RCC 7860 (cell line): ENCODE results near the gene SYT8.

ENCODE experiments used
- DNase-seq: peaks from one replicate; pipeline ENCODE4 v3.0.0-alpha.2; 2015; ENCODE audit warnings: low spot score
- FAIRE-seq: peaks from 2 replicates; lab custom pipeline; 2012; peaks lifted over from hg19 to GRCh38; lab: Jason Lieb, UNC

SYT8 gene

DNA sequence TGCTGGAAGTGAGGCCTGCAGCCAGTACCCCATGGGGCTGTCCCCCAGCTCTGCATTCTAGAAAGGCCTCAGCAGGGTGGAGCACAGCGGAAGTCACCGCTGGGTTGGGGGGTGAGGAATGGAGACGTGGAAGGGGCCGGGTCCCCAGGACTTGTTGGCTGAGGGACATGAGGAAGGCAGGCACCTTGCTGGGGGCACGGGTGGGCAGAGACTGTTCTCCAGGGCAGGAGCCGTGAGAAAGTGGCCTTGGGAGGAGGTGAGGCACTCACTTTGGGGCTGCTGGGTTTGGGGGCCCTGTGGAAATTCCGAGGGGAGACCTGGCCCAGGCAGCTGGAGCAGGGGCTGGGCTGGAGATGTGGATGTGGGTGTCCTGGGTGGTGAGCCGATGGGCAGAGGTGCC, 9.0 kb downstream of the SYT8 start:
- FAIRE-seq (no peak), DNase-seq (no peak)

DNA sequence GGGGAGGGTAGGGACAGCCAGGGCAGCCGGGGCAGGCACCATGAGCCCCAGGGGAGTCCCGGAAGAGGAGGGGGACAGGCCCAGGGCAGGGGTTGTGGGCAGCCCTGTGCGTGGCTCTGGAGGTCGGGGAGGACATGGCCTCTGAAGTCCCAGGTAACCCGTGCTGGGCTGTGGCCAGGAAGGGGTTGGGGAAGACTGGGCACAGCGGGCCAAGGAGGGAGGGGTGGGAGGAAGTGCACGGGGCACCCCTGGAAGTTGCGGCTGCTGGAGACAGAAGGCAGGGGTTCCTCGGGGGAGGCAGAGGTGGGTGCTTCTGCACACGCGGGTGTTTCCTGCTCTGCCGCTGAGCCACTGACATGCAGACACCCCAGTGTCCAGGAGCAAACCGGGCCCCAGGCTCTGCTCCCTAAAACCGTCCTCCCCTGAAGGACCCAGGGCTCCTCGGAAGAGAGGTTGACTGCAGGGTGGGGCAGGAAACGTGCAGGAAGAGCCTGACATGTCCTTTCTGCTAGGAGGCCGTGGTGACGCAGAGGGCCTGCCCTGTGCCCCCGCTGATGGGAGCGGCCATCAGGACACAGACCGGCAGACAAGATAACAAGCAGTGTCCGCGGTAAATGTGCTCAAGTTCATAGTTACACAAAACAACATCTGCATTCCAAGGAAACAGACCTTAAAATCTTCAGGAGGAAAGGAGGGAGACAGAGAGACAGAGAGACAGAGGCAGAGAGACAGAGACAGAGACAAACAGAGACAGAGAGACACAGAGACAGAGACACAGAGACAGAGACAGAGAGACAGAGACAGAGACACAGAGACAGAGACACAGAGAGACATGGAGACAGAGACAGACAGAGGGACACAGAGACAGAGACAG, 9.7 kb downstream of the SYT8 start:
- DNase-seq (no peak), FAIRE-seq (no peak)

DNA sequence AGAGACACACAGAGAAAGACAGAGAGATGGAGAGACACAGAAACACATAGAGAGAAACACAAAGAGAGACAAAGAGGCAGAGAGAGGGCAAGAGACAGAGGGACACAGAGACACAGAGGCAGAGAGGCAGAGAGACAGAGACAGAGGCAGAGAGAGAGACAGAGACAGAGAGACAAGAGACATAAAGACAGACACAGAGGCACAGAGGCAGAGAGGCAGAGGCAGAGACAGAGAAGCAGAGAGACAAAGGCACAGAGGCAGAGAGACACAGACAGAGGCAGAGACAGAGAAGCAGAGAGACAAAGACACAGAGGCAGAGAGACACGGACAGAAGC, 10.3 kb downstream of the SYT8 start:
- no peak for FAIRE-seq

DNA sequence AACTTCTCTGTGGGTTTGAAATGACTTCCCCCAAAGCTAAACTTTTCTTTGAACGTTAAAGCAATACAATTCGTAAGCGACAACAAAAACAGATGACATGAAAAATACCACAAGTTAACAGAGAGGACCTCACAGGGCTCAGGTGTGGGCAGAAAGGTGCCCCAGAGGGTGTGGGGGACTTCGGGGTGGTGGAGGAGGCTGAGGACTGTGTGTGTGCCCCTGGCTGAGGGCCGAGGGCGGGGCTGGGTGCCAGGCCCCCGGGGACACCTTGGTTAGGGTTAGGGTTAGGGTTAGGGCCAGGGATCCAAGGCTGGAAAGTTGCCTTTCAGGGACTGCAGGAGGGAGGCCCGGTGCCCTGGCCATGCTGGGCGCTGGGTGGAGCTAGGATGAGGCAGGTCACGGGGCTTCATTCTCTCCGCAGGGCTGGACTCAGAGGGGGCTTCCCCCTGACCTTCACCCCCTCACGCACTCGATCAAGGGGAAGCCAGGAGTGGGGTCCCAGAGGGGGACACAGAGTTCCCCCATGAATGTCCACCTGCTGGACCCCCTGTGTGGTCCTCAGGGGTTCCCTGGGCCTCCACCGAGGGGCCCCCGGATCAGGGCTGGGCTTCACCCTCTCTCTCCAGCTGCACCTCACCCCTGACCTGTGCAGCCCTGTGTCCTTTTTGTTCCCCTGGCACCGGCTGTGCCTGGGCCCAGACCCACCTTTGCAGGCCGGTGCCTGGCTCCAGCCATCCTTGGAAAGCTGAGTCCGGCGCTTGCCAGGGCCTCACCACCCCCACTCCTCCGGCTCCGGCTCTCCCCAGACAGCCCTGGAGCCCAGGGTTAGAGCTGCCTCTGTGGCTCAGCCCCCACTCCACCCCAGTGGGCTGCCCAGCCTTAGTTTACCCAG, 11.0 kb downstream of the SYT8 start:
- DNase-seq (no peak), FAIRE-seq (no peak)

More for the DNA sequence above, 10.3 kb downstream of the SYT8 start:
- no peak for DNase-seq

DNA sequence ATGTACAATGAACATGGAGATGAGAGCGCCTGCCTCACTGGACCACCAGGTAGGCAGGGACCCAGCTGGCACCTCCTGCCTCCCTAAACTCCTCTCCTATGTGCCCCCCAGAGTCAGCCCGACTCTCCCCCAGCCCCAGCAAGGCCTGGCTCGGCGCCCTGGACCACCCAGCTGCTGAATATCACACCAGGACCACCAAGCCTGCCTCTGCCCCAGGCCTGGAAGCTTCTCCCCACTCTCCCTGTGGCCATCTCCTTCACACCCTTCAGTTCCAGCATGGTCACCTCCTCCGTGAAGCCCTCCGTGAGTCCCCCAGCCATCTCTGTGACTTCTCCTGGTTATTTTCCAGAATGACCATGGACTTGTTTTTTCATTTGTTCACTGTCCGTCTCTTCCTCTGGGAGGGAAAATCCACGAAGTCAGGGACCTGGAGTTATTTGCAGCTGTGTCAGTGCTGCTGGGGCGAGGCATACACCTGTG, 11.7 kb downstream of the SYT8 start:
- no peak for DNase-seq
- no peak for FAIRE-seq

- no peak for DNase-seq
- FAIRE-seq: no peak
These were observed 12.4 kb downstream of the SYT8 start for GRCh38 chr11:1847006-1847735.

- no peak for FAIRE-seq
- no peak for DNase-seq
These were observed 13.3 kb downstream of the SYT8 start for GRCh38 chr11:1847926-1848639.

GRCh38 chr11:1848640-1849430, 14.0 kb downstream of the SYT8 start:
- no peak for DNase-seq
- no peak for FAIRE-seq

- DNase-seq (no peak), FAIRE-seq (no peak)
These were observed 16.8 kb downstream of the SYT8 start for GRCh38 chr11:1851468-1852180.

GRCh38 chr11:1852271-1852876, 17.6 kb downstream of the SYT8 start:
- no peak for DNase-seq
- FAIRE-seq: no peak

DNA sequence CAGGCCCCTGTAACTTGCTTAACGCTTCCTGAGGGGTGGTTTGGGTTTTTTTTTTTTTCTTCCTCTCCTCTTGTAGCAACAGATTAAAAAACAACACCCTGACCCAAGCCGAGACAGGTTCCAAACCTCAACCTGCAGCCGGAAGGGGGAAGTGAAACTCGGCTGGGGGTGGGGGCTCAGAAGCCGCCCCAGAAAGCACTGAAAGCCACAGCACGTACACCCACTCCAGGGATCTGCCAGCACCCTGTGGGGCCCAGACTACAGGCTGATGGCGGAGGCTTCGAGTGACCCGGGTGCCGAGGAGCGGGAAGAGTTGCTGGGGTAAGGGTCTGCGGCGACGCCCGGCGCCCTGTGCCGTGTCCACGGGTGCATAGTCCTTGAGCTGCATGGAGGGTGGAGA, 18.1 kb downstream of the SYT8 start, which contains the start of gene LSP1:
Gene LSP1 (plus strand): TSS at position 208 of the 400 bp plus-strand sequence. CDS start 61 bp downstream, at position 269.
- FAIRE-seq (no peak), DNase-seq (no peak)

GRCh38 chr11:1853376-1854131, 18.8 kb downstream of the SYT8 start:
- no peak for FAIRE-seq
- DNase-seq: no peak

DNA sequence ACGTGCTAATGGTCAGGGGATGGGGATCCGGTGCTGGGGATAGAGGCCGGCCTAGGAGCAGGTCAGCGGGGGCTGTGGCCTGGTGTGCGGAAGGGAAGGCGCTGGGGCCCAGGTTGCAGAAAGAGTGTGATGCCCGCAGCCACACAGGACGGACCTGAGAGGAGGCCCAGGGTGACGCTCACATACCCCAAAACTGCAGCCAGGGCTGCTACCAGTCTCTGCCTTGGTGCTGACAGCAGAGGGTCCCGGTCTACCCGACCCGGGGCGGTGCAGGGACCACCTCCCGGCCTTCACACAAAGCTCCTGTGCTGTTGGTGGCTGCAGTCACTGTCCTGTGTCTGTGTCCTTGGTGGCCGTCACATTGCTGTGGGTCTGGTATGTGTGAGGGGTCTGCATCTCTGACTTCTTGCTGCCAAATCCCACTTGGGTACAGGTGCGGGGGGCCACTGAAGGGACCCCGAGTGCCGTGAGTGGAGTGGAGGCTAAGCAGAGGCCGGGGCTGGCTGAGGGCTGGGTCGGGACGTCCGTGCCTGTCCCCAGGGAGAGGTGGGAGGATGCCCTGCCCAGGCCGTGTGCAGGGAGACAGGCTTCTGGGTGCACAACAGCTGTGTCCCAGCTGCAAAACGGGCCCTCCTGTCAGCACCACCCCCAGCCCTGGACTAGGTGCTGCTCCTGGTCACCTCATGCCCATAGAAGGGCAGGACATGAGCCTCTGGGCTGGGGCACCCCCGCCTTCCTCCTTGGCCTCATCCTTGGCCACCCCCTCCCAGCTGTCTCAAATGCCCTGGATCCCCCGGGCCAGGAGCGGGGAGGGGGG, 19.6 kb downstream of the SYT8 start:
- no peak for FAIRE-seq

DNA sequence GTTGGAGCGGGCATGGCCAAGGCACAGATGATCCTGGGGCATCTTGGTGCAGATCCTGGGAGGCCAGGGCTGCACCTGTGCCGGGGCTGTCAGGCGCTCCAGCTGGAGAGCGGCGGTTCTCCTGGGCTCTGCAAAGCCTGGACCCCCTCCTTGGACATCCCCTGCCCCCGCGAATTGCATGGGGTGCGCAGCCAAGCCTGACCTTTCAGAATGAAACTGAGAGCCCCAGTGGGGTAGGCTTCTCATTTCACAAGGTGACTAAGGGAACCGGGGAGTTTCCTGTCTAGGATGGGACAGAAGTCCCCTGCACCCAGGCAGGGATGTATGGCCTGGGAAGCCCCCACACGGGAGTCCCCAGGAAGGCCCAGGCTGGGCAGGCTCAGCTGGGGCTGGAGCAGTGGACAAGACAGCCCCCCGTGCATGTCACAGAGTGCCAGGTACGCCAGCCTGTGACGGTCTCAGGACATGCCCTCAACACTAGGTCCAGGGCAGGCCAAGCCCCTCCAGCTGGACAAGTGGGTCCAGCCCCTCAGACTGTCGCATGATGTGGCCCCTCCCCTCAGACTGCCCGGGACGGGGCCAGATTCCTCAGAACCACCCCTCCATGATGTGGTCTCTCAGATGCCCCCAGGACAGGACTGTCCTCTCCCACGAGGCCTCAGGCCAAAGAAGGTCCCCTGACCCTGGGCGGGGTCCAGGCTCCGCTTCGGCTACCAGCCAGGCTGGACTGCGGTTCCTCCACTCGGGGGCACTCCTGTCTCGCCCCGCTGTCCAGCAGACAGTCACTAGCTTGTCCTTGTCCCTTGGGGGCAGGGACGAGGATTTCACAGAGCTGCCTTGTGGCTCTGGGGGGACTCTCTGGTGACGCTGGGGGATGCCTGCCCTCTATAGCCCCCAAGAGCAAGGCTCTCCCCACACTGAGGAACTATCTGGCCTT, 20.4 kb downstream of the SYT8 start:
- no peak for FAIRE-seq
- no peak for DNase-seq

More for the DNA sequence above, 19.6 kb downstream of the SYT8 start:
- DNase-seq: no peak

- DNase-seq (no peak), FAIRE-seq (no peak)
These were observed 21.1 kb downstream of the SYT8 start for GRCh38 chr11:1855886-1856265.
